Caki2 (cell line): ENCODE results near the gene PNLIPRP2. TPM values are rescaled to one million over a fixed set of nuclear protein-coding genes. Genes with fewer than 3 reads are reported as not detected.
A peak's percentile ranks its signal among the peaks of the same experiment; 100 is the strongest.

ENCODE experiments used
- DNase-seq: peaks from one replicate; pipeline ENCODE4 v3.0.0-alpha.2; 2015; ENCODE audit warnings: low read depth
- in situ Hi-C: cut with HindIII; loops from 2 replicates; pipeline ENCODE4 v1.10.0; 2016; ENCODE audit warnings: low sequenced_read_pairs, low pct_unique_long_range_greater_than_20kb, mixed read lengths
- total RNA-seq: library from RNA; depleted of rRNA; stranded (reverse); fragments of >200 nt; shearing (Covaris generic); gene quantifications from 2 replicates; pipeline ENCODE4 v1.2.3, GENCODE V29; 2014; ENCODE audit warnings: low replicate concordance; rRNA removed

PNLIPRP2 gene
- total RNA-seq, 1 experiment from 2014 or later: not detected

DNA sequence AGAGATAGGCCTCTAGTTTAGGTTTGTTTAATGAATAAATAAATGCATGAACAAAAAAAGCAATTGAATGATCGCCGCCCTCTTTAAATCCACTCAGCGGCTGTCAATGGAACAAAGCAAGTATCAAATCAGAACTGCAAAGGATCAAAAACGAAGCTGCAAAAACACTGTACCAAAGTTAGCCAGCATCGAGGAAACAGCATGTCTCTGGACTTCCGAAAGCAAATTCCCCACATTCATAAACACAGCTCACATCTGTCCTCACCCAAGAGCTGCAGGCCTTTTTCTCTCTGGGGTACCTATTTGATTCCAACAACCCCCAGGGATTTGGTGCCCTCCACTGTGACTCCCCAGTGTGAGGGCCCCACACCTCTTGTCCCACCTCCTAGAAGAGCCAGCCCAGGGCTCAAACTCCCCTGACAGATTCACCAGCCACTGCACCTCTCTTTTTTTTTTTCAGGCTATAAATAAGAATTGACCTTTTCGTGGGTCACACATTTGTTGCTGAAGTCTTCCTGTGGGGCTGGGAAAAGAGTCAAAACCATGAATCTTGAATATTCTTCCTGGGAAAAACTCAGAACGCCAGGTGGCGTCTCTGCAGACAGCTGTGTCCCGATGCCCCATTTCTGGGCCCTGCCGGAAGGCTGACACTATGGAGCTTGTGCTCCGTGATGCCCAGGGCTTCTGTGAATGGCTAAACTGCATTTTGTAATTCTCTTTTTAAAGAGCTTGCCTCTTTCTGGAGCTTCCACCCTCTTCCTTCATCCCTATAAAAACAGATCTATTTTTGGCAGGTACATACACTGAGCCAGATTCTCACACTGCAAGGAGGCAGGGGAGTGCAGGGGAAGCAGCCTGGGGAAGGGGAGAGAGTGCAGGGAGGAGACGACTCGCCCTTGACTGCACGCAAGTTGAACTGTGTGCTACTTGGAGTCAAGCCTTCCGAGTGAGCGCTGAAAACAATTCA lies 69.9 kb downstream of the PNLIPRP2 start:
- in situ Hi-C loops: no loop called here
- no peak for DNase-seq

GRCh38 chr10:116691635-116692034 lies 70.9 kb downstream of the PNLIPRP2 start:
- in situ Hi-C loops: no loop called here
- DNase-seq: no peak

DNA sequence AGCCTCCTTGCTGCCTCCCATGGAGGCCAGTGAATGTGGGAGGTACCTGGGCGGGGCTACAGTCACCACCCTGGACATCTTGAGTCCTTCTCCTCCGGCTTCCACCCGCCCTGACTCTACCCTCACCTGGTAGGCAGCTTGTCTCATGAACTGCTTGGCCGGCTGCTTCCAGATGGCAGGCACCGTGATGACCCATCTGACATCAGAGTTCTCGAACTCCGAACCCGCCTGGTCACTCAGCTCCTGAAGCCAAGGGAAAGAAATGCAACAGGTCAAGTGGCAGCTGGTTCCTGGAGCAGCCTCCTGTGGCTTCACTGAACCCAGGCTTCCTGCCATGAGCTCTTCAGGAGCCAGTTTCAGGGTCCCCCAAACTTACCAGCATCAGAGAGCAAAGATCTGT lies 71.5 kb downstream of the PNLIPRP2 start:
- in situ Hi-C loops: no loop called here
- DNase-seq: no peak

DNA sequence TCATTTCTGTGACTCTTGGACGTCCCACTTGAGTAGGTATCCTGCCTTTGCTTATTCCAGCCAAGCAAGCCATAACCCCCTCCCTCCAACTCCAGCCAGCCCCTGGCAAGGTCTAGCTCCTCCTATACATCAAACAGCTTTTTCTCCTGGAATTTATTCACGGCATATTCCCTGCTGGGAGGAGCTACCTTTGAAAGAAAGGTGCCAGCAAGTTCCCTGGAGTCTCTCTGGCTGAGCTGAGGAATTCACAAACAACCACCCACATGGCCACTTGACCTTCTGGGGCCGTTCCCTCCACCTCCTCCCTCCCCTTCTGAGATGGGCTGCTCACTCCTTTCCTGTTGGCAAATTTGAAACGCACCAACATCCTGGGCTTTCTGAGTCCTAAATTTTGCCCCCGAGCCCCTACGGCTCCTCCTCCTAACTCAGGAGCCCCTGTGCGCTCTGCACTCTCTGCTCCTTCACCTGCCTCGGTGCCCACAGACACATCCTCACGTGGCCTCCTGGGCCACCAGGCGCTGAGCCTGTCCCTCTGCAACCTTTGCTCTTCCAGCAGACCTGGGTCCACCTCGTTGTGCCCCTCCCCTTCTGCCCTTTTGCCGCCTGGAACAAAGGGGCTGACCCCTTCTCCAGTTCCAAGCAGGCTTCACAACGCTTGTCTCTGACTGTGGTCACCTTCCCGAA lies 73.6 kb downstream of the PNLIPRP2 start:
- in situ Hi-C loops: no loop called here

More for the DNA sequence above, 73.6 kb downstream of the PNLIPRP2 start:
- DNase-seq: peak; percentile 79

Other genes with a start within 250 kb of the PNLIPRP2 start
- gene PNLIPRP3, start 193.1 kb upstream of the PNLIPRP2 start, total RNA-seq: not detected in 2 replicates
- not detected in 2 replicates for gene PNLIP, start 75.0 kb upstream of the PNLIPRP2 start, total RNA-seq
- gene PNLIPRP1, start 30.0 kb upstream of the PNLIPRP2 start, total RNA-seq: not detected in 2 replicates
- gene HSPA12A, start 121.6 kb downstream of the PNLIPRP2 start, total RNA-seq: 18.1 and 23.4 TPM in 2 replicates
- 0.07 TPM in 1 of 2 replicates, not detected in the other for gene ENO4, start 228.5 kb downstream of the PNLIPRP2 start, total RNA-seq